NB4 (cell line): ENCODE measurements around the gene UQCC2.

Experiments
- CTCF ChIP-seq: IDR thresholded peaks from one replicate; pipeline ENCODE4 v1.5.1; 2012; ENCODE audit warnings: low read depth, low read length
- MYC ChIP-seq: IDR thresholded peaks from 2 replicates; pipeline ENCODE4 v1.6.1; 2011; ENCODE audit warnings: low read depth, low read length
- POLR2A ChIP-seq: IDR thresholded peaks from 2 replicates; pipeline ENCODE4 v1.6.1; 2011; ENCODE audit warnings: mild to moderate bottlenecking; ENCODE audit not compliant: insufficient read length; ENCODE audit errors: extremely low read depth

GRCh38 chr6:33720998-33721397, 9.5 kb upstream of the UQCC2 start:
- TF ChIP-seq MYC (no peak), CTCF (no peak), POLR2A (no peak)
